GM21723 (cell line): ENCODE results near the gene PCGF1.
"Not testable (repeated sequence)": the region's sequence is repeated elsewhere in the genome, so short reads cannot be mapped to it uniquely, and the experiment has no call there.

ENCODE experiments used
- ATAC-seq: cut with Tn5 transposase; IDR thresholded peaks from one replicate; pipeline ENCODE4 v1.9.1; 2021; ENCODE audit warnings: mild to moderate bottlenecking, moderate library complexity; ENCODE audit not compliant: unreplicated experiment

Gene PCGF1

GRCh38 chr2:74474481-74474880, 33.0 kb downstream of the PCGF1 start:
- ATAC-seq: no peak

- peak; percentile 3 for ATAC-seq
Measured at GRCh38 chr2:74472945-74473258, 34.6 kb downstream of the PCGF1 start.

DNA sequence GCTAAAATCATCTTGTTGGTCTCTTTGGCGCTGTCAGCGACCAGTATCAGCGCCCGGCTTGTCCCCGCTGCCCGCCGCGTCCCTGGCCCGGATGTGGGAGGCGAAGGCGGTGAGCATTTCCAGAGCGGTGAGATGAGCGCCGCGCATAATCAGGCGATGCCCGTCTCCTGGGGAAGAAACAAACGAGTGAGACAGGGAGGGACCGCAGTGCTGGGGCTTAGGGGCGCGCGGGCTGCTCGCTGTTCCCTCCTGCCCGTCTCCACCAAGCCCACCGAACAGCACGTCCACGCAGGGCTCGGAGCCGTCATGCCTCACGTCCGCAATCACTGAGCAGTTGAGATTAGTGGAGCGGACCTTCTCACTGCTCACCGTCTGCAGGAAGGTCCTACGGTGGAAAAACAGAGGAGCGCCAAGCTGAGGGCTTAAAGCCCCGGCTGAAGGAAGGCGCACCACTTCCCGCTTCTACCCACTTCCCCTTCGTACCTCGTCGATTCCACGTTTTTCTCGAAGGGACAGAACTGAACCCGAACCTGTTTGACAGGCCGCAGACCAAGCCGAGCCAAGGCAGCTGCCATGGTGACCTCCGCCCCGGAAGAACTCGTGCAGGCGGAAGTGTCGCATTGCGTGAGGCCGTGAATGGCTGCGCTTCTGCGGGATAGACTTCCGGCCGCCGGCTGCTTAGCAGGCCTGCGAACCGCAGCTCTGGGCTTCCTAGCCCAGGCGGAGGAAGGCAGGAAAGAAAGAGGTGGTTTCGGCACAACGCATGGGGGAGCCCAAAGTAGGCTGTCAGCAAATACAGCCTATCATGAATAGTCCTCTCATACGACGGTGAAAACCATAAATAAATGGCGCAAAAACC, 35.2 kb downstream of the PCGF1 start, which contains the start of gene MRPL53:
TSS of gene MRPL53 (minus strand) at position 595 of the 859 bp plus-strand sequence. CDS start at position 575, 20 bp downstream.
- peak; percentile 87 for ATAC-seq

DNA sequence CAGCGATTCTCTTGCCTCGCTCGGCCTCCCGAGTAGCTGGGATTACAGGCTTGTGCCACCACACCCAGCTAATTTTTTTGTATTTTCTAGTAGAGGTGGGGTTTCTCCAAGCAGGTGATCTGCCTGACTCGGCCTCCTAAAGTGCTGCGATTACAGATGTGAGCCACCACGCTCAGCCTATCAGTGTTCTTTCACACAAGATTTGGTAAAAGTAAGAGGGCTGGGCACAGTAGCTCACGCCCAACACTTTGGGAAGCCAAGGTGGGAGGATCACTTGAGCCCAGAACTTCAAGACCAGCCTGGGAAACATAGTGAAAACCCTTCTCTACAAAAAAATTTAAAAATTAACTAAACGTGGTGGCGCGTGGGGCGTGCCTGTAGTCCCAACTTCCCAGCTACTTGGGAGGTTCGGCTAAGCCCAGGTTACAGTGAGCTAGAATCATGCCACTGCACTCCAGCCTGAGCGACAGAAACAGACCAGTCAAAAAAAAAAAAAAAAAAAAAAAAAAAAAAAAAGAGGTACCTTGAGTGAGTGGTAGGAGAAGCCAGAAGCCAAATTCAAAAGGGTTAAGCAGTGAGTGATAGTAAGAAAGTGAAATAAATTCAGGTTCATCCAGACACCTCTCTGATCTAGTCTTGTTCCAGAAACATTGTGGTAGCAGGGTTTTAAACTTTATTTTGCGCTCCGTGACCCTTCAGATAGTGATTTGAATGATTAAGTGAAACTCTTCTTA, 36.0 kb downstream of the PCGF1 start:
- no peak for ATAC-seq

- ATAC-seq: not testable (repeated sequence)
Measured at GRCh38 chr2:74470742-74471141, 36.8 kb downstream of the PCGF1 start.

GRCh38 chr2:74464406-74464805, 43.1 kb downstream of the PCGF1 start:
- ATAC-seq: peak; percentile 12

GRCh38 chr2:74462786-74463105, 44.7 kb downstream of the PCGF1 start:
- no peak for ATAC-seq

GRCh38 chr2:74462054-74462785, 45.3 kb downstream of the PCGF1 start:
- no peak for ATAC-seq

GRCh38 chr2:74461187-74462053, 46.1 kb downstream of the PCGF1 start:
- no peak for ATAC-seq

DNA sequence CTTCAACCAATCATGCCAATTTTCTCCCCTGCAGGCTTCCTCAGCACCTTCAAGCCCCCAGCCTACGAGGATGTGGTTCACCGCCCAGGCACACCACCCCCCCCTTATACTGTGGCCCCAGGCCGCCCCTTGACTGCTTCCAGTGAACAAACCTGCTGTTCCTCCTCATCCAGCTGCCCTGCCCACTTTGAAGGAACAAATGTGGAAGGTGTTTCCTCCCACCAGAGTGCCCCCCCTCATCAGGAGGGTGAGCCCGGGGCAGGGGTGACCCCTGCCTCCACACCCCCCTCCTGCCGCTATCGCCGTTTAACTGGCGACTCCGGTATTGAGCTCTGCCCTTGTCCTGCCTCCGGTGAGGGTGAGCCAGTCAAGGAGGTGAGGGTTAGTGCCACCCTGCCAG, 47.3 kb downstream of the PCGF1 start:
- ATAC-seq: not testable (repeated sequence)

DNA sequence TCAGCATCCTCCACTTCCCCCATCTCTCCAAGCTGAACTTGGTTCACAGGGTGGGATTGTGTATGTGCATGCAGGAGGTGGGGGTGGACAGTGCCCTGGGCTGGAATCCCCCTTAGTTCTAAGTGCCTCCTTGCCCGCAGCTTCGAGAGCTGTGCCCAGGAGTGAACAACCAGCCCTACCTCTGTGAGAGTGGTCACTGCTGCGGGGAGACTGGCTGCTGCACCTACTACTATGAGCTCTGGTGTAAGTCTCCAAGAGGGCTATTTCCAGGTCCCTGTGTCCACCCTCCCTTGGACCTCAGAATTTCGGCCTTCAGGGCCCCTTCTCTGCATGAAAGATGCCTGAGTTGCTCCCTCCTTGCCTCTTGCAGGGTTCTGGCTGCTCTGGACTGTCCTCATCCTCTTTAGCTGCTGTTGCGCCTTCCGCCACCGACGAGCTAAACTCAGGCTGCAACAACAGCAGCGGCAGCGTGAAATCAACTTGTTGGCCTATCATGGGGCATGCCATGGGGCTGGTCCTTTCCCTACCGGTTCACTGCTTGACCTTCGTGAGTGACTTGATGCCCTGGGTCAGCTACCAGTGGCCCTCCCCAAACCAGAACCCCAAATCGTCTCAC, 47.9 kb downstream of the PCGF1 start:
- not testable (repeated sequence) for ATAC-seq

GRCh38 chr2:74458938-74459363, 48.5 kb downstream of the PCGF1 start:
- ATAC-seq: no peak

DNA sequence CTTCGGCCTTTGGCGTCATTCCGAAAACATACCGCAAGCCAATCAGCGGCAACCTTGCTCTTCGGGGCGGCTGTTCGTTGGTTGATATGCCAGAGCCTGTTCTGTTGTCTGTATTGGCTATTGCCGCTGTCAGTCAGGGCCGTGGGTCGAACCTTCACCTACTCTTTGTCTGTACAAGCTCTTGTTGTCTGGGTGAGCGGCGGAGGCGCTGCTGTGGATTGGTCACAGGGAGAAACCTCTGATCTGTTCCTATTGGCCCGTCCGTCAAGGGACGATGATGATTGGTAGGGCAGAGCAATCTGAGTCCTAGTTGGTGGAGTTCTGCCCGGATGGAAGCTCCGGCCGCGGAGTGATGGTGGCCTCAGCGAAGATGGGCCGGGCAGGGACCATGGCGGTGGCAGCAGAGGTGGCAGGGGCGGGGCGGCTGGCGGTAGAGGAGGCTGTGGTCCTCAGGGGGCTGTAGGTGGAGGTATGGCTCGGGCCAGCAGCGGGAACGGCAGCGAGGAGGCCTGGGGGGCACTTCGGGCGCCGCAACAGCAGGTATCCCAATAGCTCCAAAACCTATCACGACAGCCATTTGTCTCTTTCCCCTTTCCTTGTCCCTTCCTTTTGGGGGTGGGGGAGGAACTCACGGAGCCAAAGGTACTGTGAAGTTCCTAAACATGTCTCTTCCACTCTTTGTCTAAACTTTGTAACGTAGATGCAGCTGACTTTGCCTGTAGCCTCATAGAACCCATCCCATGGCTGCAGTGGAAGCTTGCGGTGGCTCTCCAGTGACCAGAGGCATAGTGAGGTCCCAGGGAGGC, 49.2 kb downstream of the PCGF1 start, which contains the start of gene WBP1:
TSS of gene WBP1 (plus strand) at position 307 of the 806 bp plus-strand sequence. CDS start at position 472, 165 bp downstream.
- ATAC-seq: peak; percentile 85

DNA sequence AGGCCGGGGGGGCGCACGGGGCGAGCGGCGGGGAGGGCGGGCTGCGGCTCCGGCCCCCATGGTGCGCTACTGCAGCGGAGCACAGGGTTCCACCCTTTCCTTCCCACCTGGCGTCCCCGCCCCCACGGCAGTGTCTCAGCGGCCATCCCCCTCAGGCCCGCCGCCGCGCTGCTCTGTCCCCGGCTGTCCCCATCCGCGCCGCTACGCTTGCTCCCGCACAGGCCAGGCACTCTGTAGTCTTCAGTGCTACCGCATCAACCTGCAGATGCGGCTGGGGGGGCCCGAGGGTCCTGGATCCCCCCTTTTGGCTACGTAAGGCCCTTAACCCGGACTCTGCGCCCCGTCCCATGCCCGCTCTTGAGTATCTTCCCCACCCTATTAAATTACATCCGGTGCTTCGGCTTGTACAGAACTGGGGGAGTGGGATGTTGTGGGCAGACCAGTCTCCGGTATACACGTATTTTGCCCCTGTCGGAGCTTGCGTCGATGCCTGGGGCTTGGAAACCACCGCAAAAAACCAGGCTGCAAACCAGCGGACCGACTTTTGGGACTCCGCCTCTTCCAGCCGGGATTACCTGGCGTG, 49.9 kb downstream of the PCGF1 start:
- peak; percentile 38 for ATAC-seq

DNA sequence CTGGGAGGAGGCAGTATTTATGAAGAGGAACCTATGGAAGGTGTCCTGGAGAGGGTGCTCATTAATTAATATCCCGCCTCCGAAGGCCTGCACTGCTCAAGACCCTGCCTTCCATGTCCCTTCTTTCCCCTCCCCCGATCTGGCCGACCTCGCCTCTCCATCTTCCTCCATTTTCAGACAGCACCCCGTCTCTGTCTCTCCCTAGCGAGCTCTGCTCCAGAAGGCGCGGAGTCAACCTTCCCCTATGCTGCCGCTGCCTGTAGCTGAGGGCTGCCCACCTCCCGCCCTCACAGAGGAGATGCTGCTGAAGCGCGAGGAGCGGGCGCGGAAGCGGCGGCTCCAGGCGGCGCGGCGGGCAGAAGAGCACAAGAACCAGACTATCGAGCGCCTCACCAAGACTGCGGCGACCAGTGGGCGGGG, 50.4 kb downstream of the PCGF1 start:
- ATAC-seq: no peak
